HEK293 (cell line): Measurements from ENCODE around the gene RILPL2.

Source experiments
- ELK4 ChIP-seq: IDR thresholded peaks from 2 replicates; pipeline ENCODE4 v1.6.1; 2011; ENCODE audit warnings: mild to moderate bottlenecking, low read depth, low read length, borderline replicate concordance
- HOXD13 ChIP-seq: sonication (generic); formaldehyde crosslinking; IDR thresholded peaks from 2 replicates; pipeline ENCODE4 v1.8.0; 2022; ENCODE audit warnings: missing genetic modification reagents, borderline replicate concordance
- KLF7 ChIP-seq: fragments of 450-650 bp; formaldehyde crosslinking; IDR thresholded peaks from 2 replicates; pipeline ENCODE4 v1.5.1; 2016; ENCODE audit warnings: missing biosample characterization, missing genetic modification characterization, borderline replicate concordance
- KLF8 ChIP-seq: fragments of 450-650 bp; formaldehyde crosslinking; IDR thresholded peaks from 2 replicates; pipeline ENCODE4 v1.5.1; 2016; ENCODE audit warnings: missing biosample characterization, missing genetic modification characterization
- MEIS1 ChIP-seq: sonication (generic); formaldehyde crosslinking; IDR thresholded peaks from 2 replicates; pipeline ENCODE4 v1.8.1; 2022; ENCODE audit warnings: missing genetic modification reagents, mild to moderate bottlenecking, borderline replicate concordance
- SALL2 ChIP-seq: fragments of 450-650 bp; formaldehyde crosslinking; IDR thresholded peaks from 2 replicates; pipeline ENCODE4 v1.5.0; 2017; ENCODE audit warnings: missing biosample characterization, mild to moderate bottlenecking, missing genetic modification characterization, borderline replicate concordance
- SETDB1 ChIP-seq: IDR thresholded peaks from one replicate; pipeline ENCODE4 v1.6.1; 2017; ENCODE audit warnings: mild to moderate bottlenecking, low read length, moderate library complexity, mixed read lengths; ENCODE audit not compliant: insufficient read length
- SP2 ChIP-seq: fragments of 450-650 bp; formaldehyde crosslinking; IDR thresholded peaks from 2 replicates; pipeline ENCODE4 v1.5.1; 2016; ENCODE audit warnings: missing biosample characterization, missing genetic modification characterization
- ZBTB20 ChIP-seq: fragments of 450-650 bp; formaldehyde crosslinking; IDR thresholded peaks from 2 replicates; pipeline ENCODE4 v1.5.1; 2016; ENCODE audit warnings: missing biosample characterization, missing genetic modification characterization
- ZBTB26 ChIP-seq: fragments of 450-650 bp; formaldehyde crosslinking; optimal IDR thresholded peaks from 2 replicates; pipeline ENCODE3; 2016; ENCODE audit warnings: missing biosample characterization, mild to moderate bottlenecking, missing genetic modification characterization
- ZBTB49 ChIP-seq: fragments of 450-650 bp; formaldehyde crosslinking; IDR thresholded peaks from 2 replicates; pipeline ENCODE4 v1.5.1; 2016; ENCODE audit warnings: missing biosample characterization, missing genetic modification characterization, low read depth
- ZFHX2 ChIP-seq: fragments of 450-650 bp; formaldehyde crosslinking; conservative IDR thresholded peaks from 2 replicates; pipeline ENCODE4 v1.5.1; 2016; ENCODE audit warnings: missing biosample characterization, missing genetic modification characterization
- ZIC2 ChIP-seq: fragments of 450-650 bp; formaldehyde crosslinking; IDR thresholded peaks from 2 replicates; pipeline ENCODE4 v1.5.1; 2016; ENCODE audit warnings: missing biosample characterization, missing genetic modification characterization
- ZNF146 ChIP-seq: fragments of 450-650 bp; formaldehyde crosslinking; IDR thresholded peaks from 2 replicates; pipeline ENCODE4 v1.5.1; 2016; ENCODE audit warnings: missing biosample characterization, missing genetic modification characterization
- ZNF169 ChIP-seq: fragments of 450-650 bp; formaldehyde crosslinking; IDR thresholded peaks from 2 replicates; pipeline ENCODE4 v1.5.1; 2016; ENCODE audit warnings: missing biosample characterization, missing genetic modification characterization
- ZNF274 ChIP-seq, 2 experiments: fragments of 200-500 bp in 1 of 2; fragments of 450-650 bp in 1 of 2; sonication (Bioruptor generic) in 1 of 2; formaldehyde crosslinking in 1 of 2; IDR thresholded peaks; 2 replicates each; pipeline versions ENCODE4 v1.5.1 to v1.6.1; 2014 to 2016; ENCODE audit warnings: borderline replicate concordance in 1 of 2, inconsistent platforms in 1 of 2, low read length in 1 of 2, missing biosample characterization in 1 of 2, missing genetic modification characterization in 1 of 2
- ZNF311 ChIP-seq: fragments of 450-650 bp; formaldehyde crosslinking; IDR thresholded peaks from 2 replicates; pipeline ENCODE4 v1.5.1; 2017; ENCODE audit warnings: missing biosample characterization, missing genetic modification characterization, borderline replicate concordance
- ZNF513 ChIP-seq: fragments of 450-650 bp; IDR thresholded peaks from 2 replicates; pipeline ENCODE4 v1.5.1; 2018; ENCODE audit warnings: missing biosample characterization, missing genetic modification characterization
- ZNF518A ChIP-seq: fragments of 450-650 bp; formaldehyde crosslinking; conservative IDR thresholded peaks from 2 replicates; pipeline ENCODE4 v1.5.1; 2016; ENCODE audit warnings: low read depth, missing biosample characterization, missing genetic modification characterization
- ZNF561 ChIP-seq: fragments of 450-650 bp; IDR thresholded peaks from 2 replicates; pipeline ENCODE4 v1.5.1; 2018; ENCODE audit warnings: missing biosample characterization, missing genetic modification characterization, borderline replicate concordance
- ZNF645 ChIP-seq: fragments of 450-650 bp; formaldehyde crosslinking; IDR thresholded peaks from 2 replicates; pipeline ENCODE4; 2016; ENCODE audit warnings: missing biosample characterization, missing genetic modification characterization
- ZNF670 ChIP-seq: fragments of 450-650 bp; formaldehyde crosslinking; IDR thresholded peaks from 2 replicates; pipeline ENCODE4 v1.5.1; 2016; ENCODE audit warnings: missing biosample characterization, missing genetic modification characterization, low read depth
- ZNF76 ChIP-seq: fragments of 450-650 bp; formaldehyde crosslinking; IDR thresholded peaks from 2 replicates; pipeline ENCODE4; 2016; ENCODE audit warnings: low read depth, missing biosample characterization, missing genetic modification characterization, borderline replicate concordance
- ZNF776 ChIP-seq: fragments of 450-650 bp; formaldehyde crosslinking; IDR thresholded peaks from 2 replicates; pipeline ENCODE4 v1.5.0; 2017; ENCODE audit warnings: missing biosample characterization, missing genetic modification characterization, borderline replicate concordance
- ZNF843 ChIP-seq: fragments of 450-650 bp; formaldehyde crosslinking; IDR thresholded peaks from 2 replicates; pipeline ENCODE4 v1.5.1; 2016; ENCODE audit warnings: missing biosample characterization, missing genetic modification characterization
- ZSCAN23 ChIP-seq: fragments of 450-650 bp; formaldehyde crosslinking; IDR thresholded peaks from 2 replicates; pipeline ENCODE4 v1.5.1; 2016; ENCODE audit warnings: missing biosample characterization, missing genetic modification characterization

RILPL2 gene

GRCh38 chr12:123389560-123390351 lies 46.7 kb downstream of the RILPL2 start (continued):
- TF ChIP-seq ZNF843 (tag by site-specific recombination) (no peak), SALL2 (tag by site-specific recombination) (no peak), ZNF670 (tag by site-specific recombination) (no peak), ZIC2 (tag by site-specific recombination) (peak; percentile 45), ZNF645 (tag by site-specific recombination) (no peak), ZNF513 (tag by site-specific recombination) (no peak), ZNF776 (tag by site-specific recombination) (no peak), ZNF561 (tag by site-specific recombination) (no peak), ZFHX2 (peak; percentile 42; the same call in 1 of the 2 replicates), SP2 (tag by site-specific recombination) (peak; percentile 46), ZBTB20 (tag by site-specific recombination) (peak; percentile 79), ZNF169 (tag by site-specific recombination) (no peak), ELK4 (no peak), ZNF311 (tag by site-specific recombination) (no peak), ZBTB49 (tag by site-specific recombination) (no peak), ZNF76 (tag by site-specific recombination) (0 out of 2 replicates have a peak, but pooled peaks have one; percentile 14), ZSCAN23 (tag by site-specific recombination) (no peak), KLF8 (tag by site-specific recombination) (peak; percentile 48; the same call in 1 of the 2 replicates), SETDB1 (no peak), ZNF518A (no peak), KLF7 (tag by site-specific recombination) (peak; percentile 46; the same call in 1 of the 2 replicates), ZNF146 (tag by site-specific recombination) (no peak), ZBTB26 (tag by site-specific recombination) (peak; percentile 64), HOXD13 (CRISPR knock-in tag) (no peak), ZNF274 (IDR thresholded peaks at IDR 0.05; ENCODE audit: low read length) (no peak), ZNF274 (tag by site-specific recombination; IDR thresholded peaks at IDR 0.05; ENCODE audit: borderline replicate concordance) (no peak), MEIS1 (CRISPR knock-in tag) (no peak)
